NCI-H146 treated with DMSO at 0.1 percent for 48 hours (cell line): ENCODE measurements around the gene GRID1.

Source experiments
- DNase-seq: peaks from one replicate; lab custom pipeline; 2025; ENCODE audit not compliant: unreplicated experiment; lab: John Stamatoyannopoulos, UW

GRID1 gene

GRCh38 chr10:85643845-85644525 is 722.6 kb downstream of the GRID1 start:
- no peak for DNase-seq

DNA sequence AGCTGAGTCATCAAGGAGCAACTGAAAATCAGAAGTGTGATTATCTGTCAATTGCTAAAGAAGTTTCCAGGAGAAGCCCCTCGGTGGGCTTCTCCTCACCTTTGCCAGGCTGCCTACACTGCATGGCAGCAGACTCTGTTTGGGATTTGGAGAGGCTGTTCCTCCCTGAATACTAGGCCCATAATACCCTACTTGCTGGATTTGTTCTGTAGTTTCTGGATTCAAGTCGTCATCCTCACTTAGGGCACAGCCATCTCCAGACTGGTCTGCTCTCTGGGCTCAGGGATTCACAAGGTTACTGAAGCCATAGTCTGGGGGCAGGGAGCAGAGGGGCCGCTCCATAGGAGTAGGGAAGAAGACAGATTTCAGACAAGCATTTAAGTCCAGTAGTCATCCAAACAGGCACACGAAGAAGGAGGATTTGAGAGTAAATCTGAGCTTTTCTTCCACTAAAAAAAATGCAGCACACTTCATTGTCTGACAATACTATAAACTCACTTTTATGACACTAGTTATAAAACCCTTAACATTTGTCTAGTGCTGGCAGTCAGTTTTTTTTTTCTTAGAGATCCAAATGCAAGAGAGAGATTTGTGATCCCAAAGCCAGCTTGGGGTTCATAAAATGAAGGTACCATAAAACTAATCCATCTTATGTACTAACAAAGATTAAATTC is 723.3 kb downstream of the GRID1 start:
- no peak for DNase-seq

DNA sequence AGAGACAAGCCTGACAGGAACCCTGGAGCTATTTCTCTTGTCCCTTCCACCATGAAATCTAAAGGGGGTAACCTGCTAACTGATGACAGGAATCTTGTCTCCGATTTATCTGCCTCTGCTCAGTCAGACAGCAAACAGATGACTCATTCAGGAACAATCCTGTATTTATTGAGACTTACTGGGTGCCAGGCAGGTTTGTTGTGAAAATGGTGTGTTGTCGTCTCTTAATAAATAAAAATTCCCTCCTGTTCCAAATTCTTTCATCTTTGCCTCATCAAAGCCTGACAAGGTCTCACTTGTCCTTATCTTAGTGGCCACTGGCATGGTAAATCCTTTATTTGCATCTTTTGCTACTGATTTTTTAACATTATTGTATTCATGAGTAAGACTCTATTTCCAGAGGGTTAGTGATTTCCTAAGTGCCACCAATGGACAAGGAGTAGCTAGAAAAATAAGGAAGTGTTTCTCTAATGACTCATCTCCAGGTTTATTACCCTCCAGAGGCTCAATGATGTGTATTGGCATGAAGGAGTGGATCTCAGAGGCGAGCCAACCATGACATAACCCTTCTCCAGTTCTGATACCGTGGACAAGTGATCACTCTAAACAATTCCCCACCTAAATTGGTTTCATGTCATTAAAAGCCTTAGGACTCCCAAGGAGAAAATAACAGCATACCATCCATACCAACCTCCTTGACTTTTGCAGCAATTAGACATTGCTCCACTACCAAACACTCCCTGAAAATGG is 724.0 kb downstream of the GRID1 start:
- DNase-seq = no peak

DNA sequence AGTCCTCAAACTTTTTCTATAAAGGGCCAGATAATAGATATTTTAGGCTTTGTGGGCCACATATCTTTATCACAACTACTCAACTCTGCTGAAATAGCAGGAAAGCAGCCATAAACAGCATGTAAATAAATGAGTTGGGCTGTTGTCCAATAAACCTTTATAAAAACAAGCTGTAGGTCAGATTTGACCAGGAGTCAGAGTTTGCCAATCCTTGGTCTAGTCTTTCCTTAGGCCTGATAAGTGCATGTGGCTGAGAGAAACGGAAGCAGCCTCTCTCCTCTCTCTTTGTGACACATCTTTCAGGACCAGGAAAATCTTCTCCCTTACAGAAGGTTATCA is 724.5 kb downstream of the GRID1 start:
- DNase-seq = no peak

DNA sequence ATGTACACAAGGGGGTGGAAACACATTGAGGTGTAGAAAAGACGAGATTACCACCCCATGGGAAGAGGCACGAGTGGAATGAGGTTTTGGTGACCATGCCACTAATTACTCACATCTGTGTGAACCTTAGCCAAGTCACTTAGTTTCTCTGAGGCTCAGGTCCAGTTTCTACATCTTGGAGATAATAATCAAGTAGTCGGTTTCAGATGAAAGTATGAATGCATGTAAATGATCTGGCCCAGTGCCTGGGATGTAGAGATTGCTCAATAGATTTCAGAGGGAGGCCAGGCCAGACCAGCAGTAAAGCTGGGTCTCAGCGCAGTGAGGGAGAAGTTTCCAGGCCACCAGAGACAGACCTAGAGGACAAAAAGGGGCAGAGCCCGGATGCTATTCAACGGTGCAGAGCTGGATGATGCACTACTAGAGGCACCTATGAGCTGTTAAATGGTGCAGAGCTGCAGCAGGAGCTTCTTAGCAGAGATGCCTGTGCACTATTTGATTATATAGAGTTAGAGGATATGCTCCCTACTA is 725.1 kb downstream of the GRID1 start:
- no peak for DNase-seq

GRCh38 chr10:85638797-85639196 is 727.8 kb downstream of the GRID1 start:
- no peak for DNase-seq

DNA sequence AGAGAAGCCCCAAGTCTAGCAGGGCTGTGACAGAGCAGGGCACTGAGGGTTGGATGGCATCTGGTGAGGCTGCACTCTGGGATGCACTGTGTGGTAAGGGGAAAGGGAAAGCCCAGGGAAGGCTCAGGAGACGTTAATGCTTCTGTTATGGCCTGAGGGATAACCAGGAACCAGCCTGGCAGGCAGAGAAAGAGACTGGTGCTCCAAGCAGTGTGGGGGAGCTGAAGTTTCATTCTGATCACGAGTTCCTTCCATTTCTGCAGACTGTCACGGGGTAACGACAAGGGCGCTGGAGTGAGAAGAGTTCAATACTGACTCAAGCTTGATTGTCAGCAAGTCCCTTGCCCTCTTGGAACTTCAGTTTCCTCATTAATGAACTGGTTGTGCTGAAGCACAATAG is 730.9 kb downstream of the GRID1 start:
- no peak for DNase-seq

DNA sequence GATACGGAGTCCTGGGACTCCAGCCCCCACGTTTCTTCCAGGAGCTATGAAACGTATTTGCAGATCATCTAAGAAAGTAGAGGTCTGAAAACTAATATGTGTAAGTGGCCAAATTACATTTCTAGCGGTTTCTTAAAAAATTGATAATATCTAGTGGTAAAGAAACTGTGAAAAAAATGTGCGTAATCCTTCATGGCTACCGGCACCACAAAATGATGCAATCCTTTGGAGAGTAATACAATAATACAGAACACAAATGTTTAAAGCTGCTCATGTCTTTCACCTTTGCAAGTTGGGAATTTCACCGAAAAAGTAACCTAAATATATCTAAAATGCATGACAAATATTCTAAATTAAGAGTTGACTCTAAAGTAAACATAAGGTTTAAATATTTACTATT is 742.1 kb downstream of the GRID1 start:
- DNase-seq = no peak

GRCh38 chr10:85623758-85624157 is 742.8 kb downstream of the GRID1 start:
- DNase-seq = no peak

GRCh38 chr10:85623342-85623741 is 743.3 kb downstream of the GRID1 start:
- DNase-seq = no peak

DNA sequence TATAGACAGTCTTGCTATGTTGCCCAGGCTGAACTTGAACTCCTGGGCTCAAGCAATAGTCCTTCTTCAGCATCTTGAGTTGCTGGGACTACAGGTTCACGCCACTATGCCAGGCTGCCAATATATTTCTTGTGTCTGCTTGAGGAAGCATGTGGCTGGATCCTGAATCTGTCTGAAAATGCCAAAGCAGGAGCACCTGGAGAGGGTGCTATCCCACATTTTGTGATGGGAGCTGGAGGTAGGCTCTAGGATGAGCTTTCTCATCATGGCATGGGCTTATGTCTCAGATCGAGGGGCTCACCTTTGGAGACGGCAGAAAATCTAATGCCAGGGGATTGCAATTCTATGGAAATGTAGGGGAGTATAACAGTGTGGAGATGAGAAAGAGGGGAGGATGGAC is 744.2 kb downstream of the GRID1 start:
- DNase-seq = no peak

DNA sequence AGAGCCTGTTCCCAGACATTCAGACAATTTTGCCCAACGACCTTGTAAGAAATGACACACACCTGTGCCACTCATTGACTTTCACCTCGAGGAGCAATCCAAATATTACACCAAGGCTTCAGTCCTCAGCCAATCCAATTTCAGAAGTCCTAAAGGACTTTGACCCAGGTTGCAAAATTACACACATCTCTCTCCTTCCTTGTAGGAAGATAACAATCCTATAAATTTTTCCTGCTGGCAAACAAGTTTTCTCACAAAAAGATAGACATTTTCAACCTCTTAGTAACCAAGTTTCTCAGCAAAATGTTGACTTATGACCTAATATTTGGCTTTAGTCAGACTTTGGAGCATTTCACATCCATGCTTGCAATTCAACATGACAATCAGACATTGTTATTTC is 745.0 kb downstream of the GRID1 start:
- DNase-seq = no peak

- no peak for DNase-seq
Measured at GRCh38 chr10:85620807-85621206, 745.8 kb downstream of the GRID1 start.

DNA sequence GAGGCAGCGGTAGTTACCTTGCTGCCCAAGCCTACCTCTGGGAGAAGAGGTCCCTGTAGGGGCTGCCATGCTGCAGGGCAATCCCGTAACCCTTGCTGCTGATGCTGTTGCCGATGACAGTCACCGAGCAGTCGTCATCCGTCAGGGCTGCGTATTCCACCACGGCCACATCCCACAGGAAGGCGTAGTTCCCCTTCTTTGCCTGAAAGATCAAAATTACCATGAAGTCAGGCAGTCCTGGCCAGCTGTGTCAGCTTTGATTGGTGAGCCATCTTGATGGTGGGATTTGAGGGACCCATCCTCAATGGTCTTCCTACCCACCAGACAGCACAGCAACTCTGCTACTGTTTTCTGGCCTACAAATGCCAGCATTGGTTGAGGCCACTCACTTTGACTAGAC is 746.8 kb downstream of the GRID1 start:
- no peak for DNase-seq

DNA sequence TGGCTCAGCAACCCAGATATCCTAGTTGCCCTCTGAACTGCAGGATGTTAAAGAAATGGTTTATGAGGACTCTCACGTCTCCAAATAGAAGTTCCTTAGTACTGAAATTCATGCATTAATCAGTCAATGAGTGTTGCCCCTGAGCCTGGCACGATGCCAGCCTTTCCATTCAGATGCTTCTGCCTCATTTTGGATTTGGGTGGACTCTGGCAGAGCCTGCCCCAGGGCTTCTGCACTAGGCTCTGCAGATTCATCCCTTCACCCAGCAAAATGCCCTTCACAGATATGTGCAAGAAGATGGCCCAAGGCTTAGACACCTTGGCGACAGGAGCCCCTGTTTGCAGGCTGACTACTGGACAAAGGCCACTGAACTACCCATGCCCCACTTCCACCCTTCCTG is 747.8 kb downstream of the GRID1 start:
- no peak for DNase-seq

DNA sequence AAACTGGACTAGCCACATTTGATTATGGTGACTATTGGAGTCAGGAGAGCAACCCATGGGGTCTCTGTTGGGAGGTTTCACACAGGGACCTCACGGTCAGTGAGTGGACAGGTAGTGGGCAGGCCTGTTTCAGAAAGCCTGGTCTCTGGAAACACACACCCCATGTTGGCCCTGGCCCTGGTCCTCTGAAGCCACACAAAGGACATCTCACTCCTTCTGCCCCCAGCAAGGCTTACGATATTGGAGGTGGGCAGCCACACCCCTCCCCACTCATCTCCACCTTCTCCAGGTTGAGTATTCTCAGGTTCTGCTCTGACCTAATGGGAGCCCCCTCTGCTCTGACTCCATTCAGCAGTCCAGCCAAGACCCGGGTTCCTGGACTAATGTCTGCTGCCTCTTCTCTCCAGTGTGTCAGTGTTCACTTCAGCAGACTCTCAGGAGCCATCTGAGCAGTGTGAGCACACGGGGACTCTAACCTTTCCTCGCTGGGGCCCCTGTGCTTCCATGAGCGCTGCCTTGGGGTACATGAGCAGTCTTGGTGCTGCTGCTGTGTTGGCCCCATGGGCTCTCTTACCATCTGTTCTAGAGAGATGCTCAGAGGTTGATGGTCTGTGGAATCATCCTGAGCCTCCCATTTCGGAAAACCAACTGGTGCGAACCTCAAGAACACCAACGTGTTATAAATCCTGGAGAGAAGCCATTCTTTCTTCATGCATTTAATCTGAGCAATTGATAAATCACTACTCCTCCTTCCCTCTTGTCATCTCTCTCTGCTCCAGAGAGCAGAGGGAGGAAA is 748.6 kb downstream of the GRID1 start:
- DNase-seq = no peak

DNA sequence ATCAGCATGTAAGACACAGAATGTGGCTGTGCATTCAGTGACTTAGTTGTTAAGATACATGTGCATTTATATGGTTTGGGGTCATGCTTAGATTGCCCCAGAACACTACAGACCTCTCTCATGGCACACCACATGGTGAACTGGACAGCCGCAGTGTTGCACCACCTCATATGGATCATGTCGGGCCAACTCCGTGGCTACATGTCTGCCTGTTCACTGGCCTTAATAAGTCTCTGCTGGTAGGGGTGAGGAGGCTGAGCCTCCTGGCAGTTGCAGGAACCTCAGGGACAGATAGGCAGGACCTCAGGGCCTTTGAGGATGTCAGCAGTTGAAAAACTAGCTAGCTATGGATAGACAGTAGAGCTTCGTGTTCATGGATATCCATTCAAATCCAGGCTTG is 751.0 kb downstream of the GRID1 start:
- DNase-seq = no peak

DNA sequence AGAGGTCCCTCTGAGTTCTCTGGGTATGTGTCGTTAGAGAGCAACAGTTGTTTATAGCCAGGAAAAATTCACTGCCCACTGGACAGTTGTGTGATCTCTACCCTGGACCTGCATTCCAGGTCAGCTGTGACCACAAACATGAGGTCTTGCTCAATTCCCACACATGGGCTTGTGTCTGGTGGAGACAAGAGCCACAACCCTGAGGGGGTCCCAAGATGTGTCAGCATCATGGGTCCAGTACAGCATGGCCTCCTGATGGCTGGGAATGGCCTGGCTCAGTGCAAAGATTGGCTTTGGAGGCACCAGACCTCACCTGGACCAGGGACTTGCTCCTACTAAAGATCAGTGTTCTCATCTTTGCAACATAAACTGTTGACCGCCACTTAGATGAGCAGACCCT is 751.6 kb downstream of the GRID1 start:
- DNase-seq = no peak

DNA sequence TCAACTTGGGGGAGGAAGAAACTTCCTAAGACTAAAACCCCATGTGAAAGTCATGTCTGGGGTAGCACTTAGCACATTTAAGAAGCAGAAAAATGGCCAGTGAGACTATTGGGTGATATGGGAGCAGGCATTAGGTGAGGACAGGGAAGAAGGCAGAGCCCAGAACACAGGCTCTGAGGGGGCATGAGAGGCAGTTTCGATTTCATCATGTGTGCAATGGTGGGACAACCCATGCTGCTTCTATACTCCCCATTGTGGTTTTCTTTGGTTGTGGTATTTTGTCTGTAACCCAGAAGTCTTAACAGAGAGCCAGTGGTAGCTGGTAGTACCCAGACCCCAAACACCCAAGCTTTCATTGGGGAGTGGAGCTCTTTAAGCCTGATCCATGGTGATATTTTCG is 752.0 kb downstream of the GRID1 start:
- DNase-seq = no peak

- no peak for DNase-seq
Measured at GRCh38 chr10:85613391-85613790, 753.2 kb downstream of the GRID1 start.

GRCh38 chr10:85612833-85613232 is 753.8 kb downstream of the GRID1 start:
- DNase-seq = no peak
